ENCODE results near the gene KREMEN2. TPM values are rescaled to one million over a fixed set of nuclear protein-coding genes. Genes with fewer than 3 reads are reported as not detected.

The KREMEN2 gene
- polyA plus RNA-seq, 4 donors: 1.0 to 3.3 (median 1.6) TPM

Other genes starting within 250 kb of the KREMEN2 start
- gene PRSS27, start 244.1 kb upstream of the KREMEN2 start, polyA plus RNA-seq (ENCODE audit: insufficient read length in 4 of 4): 1 to 10 TPM; 1.3 to 2.1 (median 1.4) TPM
- gene SRRM2, start 211.6 kb upstream of the KREMEN2 start, polyA plus RNA-seq (ENCODE audit: insufficient read length in 4 of 4): 100 to 1,000 TPM; 477 to 678 (median 529) TPM
- gene ELOB, start 187.0 kb upstream of the KREMEN2 start, polyA plus RNA-seq (ENCODE audit: insufficient read length in 4 of 4): 100 to 1,000 TPM; 218 to 336 (median 229) TPM
- gene PRSS33, start 176.7 kb upstream of the KREMEN2 start, polyA plus RNA-seq (ENCODE audit: insufficient read length in 4 of 4): under 1 TPM; 0.17 to 0.51 (median 0.36) TPM
- gene PRSS41, start 165.8 kb upstream of the KREMEN2 start, polyA plus RNA-seq (ENCODE audit: insufficient read length in 4 of 4): not detected
- under 1 TPM in 3 of 4 donors, not detected in 1; 0.13 to 0.33 (median 0.20) TPM for gene PRSS21, start 147.0 kb upstream of the KREMEN2 start, polyA plus RNA-seq (ENCODE audit: insufficient read length in 4 of 4)
- under 1 TPM; 0.25 to 0.50 (median 0.33) TPM for gene ZG16B, start 134.0 kb upstream of the KREMEN2 start, polyA plus RNA-seq (ENCODE audit: insufficient read length in 4 of 4)
- 1 to 10 TPM; 7.5 to 9.8 (median 8.4) TPM for gene PRSS22, start 106.1 kb upstream of the KREMEN2 start, polyA plus RNA-seq (ENCODE audit: insufficient read length in 4 of 4)
- gene FLYWCH2, start 81.1 kb upstream of the KREMEN2 start, polyA plus RNA-seq (ENCODE audit: insufficient read length in 4 of 4): 10 to 100 TPM; 19.8 to 34.6 (median 25.6) TPM
- gene FLYWCH1, start 52.3 kb upstream of the KREMEN2 start, polyA plus RNA-seq (ENCODE audit: insufficient read length in 4 of 4): 10 to 100 TPM; 19.6 to 25.2 (median 22.3) TPM
- gene PAQR4, start 5.1 kb downstream of the KREMEN2 start, polyA plus RNA-seq (ENCODE audit: insufficient read length in 4 of 4): 10 to 100 TPM in 3 of 4 donors, 1 to 10 TPM in 1; 8.6 to 12.7 (median 10.4) TPM
- 10 to 100 TPM; 10.4 to 19.2 (median 14.2) TPM for gene PKMYT1, start 16.2 kb downstream of the KREMEN2 start, polyA plus RNA-seq (ENCODE audit: insufficient read length in 4 of 4)
- gene CLDN9, start 48.6 kb downstream of the KREMEN2 start, polyA plus RNA-seq (ENCODE audit: insufficient read length in 4 of 4): 1 to 10 TPM; 3.0 to 3.7 (median 3.1) TPM
- gene CLDN6, start 53.9 kb downstream of the KREMEN2 start, polyA plus RNA-seq (ENCODE audit: insufficient read length in 4 of 4): 10 to 100 TPM; 32.9 to 44.1 (median 36.4) TPM
- gene TNFRSF12A, start 56.1 kb downstream of the KREMEN2 start, polyA plus RNA-seq (ENCODE audit: insufficient read length in 4 of 4): 10 to 100 TPM in 3 of 4 donors, 1 to 10 TPM in 1; 7.5 to 18.2 (median 13.0) TPM
- gene HCFC1R1, start 59.7 kb downstream of the KREMEN2 start, polyA plus RNA-seq (ENCODE audit: insufficient read length in 4 of 4): 10 to 100 TPM; 67.1 to 85.2 (median 71.3) TPM
- gene THOC6, start 59.8 kb downstream of the KREMEN2 start, polyA plus RNA-seq (ENCODE audit: insufficient read length in 4 of 4): 10 to 100 TPM; 29.4 to 37.2 (median 32.1) TPM
- 1 to 10 TPM; 1.2 to 3.8 (median 2.9) TPM for gene BICDL2, start 72.7 kb downstream of the KREMEN2 start, polyA plus RNA-seq (ENCODE audit: insufficient read length in 4 of 4)
- 1 to 10 TPM in 2 of 4 donors, under 1 TPM in 2; 0.78 to 1.8 (median 1.1) TPM for gene MMP25, start 82.3 kb downstream of the KREMEN2 start, polyA plus RNA-seq (ENCODE audit: insufficient read length in 4 of 4)
- 10 to 100 TPM; 29.9 to 47.1 (median 33.9) TPM for gene IL32, start 101.4 kb downstream of the KREMEN2 start, polyA plus RNA-seq (ENCODE audit: insufficient read length in 4 of 4)
- gene ZSCAN10, start 135.0 kb downstream of the KREMEN2 start, polyA plus RNA-seq (ENCODE audit: insufficient read length in 4 of 4): under 1 TPM in 2 of 4 donors, not detected in 2; 0.11 to 0.12 TPM
- 10 to 100 TPM; 14.5 to 20.3 (median 17.1) TPM for gene ZNF205, start 148.3 kb downstream of the KREMEN2 start, polyA plus RNA-seq (ENCODE audit: insufficient read length in 4 of 4)
- 10 to 100 TPM; 10.3 to 15.8 (median 11.4) TPM for gene ZNF213, start 170.8 kb downstream of the KREMEN2 start, polyA plus RNA-seq (ENCODE audit: insufficient read length in 4 of 4)
- not detected for gene OR1F1, start 223.9 kb downstream of the KREMEN2 start, polyA plus RNA-seq (ENCODE audit: insufficient read length in 4 of 4)